Activated T-cell treated with anti-CD3 and anti-CD28 coated beads for 24 hours (primary cell): ENCODE data around the gene BBS9.

Source experiments
- DNase-seq: peaks from one replicate; pipeline ENCODE4 v3.0.0-alpha.2; 2020; ENCODE audit warnings: low read depth

BBS9 gene

DNA sequence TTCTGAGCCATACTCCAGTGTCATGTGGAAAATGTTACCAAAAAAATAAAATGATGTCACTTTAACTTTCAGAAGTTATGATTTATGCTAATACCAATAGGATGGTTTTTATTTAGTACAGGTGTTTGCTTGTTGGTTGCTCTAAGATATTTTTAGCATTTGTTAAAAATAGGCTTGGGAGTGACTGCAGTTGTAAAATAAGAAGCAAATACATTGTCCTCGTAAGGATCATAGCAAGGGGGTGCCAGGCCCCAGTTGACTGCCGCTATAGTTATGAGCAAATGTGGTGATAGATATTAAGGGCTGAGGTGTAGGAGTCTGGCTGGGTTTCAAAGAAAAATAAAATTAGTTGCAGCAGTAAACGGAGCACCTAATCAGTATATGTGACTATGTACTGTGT, 421.6 kb downstream of the BBS9 start:
- DNase-seq, result no peak

- DNase-seq, result no peak
These were observed 424.7 kb downstream of the BBS9 start for GRCh38 chr7:33554046-33554445.

DNA sequence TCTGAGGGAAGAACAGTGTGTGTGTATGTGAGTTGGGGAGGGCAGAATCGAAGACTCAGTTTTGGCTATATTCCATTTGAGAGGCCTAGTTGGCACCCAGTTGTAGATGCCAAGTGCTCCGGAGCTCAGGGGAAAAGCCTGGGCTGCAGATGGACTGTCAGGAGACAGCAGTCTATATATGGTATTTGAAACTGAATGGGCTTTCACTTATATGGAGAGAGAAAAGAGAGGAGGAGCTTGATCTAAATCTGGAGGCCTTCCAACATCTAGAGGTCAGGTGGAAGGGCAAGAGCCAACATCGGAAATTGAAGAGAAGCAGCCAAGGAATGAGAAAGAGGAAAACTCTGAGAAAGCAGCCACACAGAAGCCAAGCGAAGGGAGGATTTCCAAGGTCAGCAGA, 425.2 kb downstream of the BBS9 start:
- no peak for DNase-seq

DNA sequence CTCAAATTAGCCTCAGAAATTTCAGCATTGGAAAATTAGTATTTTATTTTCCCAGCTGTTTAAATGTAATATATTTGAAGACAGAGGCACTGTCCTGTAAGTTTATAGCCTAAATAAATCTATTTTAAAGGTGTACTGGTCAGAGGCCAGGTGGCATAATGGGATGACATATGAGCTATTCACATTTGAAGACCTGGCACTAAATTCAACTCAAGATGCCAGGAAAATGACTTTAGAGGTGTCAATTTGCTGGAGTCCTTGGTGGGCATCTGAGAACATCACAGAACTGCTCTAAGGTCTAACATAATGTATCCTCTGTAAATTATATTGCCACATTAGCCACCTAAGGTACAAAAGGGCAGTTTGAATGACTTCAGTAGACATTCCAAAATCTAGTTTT, 427.1 kb downstream of the BBS9 start:
- no peak for DNase-seq

DNA sequence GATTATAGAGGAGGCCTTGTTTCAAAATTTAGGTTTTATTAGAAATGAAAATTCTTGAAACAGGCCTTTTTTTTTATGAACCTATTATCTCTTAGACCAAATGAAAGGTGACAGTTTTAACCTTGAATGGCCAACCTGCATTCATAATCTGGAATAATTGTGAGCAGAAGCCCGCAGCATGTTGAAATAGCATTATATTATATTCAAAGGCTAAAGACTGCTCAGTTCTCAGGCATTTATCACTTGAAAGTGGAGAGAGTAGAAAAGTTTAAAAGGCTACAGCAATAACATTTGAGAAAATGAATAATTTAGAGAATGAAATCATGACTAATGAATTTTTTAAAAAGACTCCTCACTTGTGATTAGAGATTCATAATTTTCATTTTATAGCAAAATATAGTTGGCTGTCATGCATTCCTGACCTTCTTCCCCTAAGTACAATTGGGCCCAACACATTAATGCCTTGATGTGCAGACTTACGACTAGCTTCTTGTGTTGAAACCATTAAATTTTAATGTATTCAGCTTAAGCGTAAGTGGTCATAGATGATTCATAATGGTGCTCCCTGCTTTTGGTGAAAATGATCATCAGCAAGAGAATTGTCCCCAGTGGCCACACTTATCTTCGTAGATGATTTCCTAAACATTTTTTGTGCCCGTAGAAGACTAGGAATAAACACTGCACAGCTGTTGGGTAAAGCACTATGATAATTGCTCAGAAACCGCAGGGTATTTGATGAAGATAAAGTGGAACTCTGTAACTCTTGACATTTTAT, 429.4 kb downstream of the BBS9 start:
- DNase-seq, result no peak

GRCh38 chr7:33559324-33559710, 430.0 kb downstream of the BBS9 start:
- no peak for DNase-seq

- no peak for DNase-seq
These were observed 433.6 kb downstream of the BBS9 start for GRCh38 chr7:33562996-33563395.

- no peak for DNase-seq
These were observed 434.3 kb downstream of the BBS9 start for GRCh38 chr7:33563651-33564050.

- no peak for DNase-seq
These were observed 448.8 kb downstream of the BBS9 start for GRCh38 chr7:33578166-33578565.

GRCh38 chr7:33578881-33579672, 449.7 kb downstream of the BBS9 start:
- no peak for DNase-seq

GRCh38 chr7:33579673-33579960, 450.3 kb downstream of the BBS9 start:
- no peak for DNase-seq

DNA sequence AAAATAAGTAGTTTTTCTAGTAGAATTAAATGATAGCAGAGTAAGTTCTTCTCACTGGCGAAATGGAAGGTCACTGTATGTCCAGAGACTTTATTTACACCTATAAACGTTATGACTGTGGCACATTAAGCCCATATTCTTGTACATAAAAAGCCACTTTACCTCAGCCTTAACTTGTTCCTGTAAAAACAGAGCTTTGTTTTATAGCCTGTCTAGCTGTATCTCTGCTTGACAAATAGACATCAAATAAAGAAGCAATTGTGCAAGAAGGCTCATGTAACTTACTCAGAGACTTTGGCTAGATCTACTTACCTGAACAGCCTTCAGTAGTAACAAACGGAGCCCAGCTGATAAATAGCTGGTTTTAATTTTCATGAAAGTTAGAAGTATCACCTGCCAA, 451.9 kb downstream of the BBS9 start:
- no peak for DNase-seq

GRCh38 chr7:33582104-33582503, 452.7 kb downstream of the BBS9 start:
- no peak for DNase-seq

- no peak for DNase-seq
These were observed 453.2 kb downstream of the BBS9 start for GRCh38 chr7:33582533-33582932.

GRCh38 chr7:33589911-33590310, 460.5 kb downstream of the BBS9 start:
- no peak for DNase-seq

GRCh38 chr7:33590916-33591315, 461.6 kb downstream of the BBS9 start:
- DNase-seq, result no peak

DNA sequence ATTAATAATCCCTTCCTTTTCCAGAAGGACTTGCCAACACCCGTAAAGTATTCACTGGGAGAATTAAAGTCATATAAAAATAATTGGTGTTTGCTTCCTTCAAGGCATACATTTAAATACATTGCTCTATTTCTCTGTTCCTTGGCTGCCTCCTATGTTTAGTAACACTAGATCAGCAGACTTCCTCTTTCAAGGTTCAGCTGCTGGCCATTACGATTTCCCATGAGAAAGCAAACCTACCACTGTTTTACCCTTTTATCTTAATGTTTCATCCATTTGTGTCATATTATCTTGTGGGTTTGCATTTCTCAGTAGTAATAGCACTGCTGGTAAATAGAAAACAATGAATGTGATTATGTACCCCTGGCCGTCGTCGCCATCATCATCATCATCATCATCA, 462.1 kb downstream of the BBS9 start:
- no peak for DNase-seq

DNA sequence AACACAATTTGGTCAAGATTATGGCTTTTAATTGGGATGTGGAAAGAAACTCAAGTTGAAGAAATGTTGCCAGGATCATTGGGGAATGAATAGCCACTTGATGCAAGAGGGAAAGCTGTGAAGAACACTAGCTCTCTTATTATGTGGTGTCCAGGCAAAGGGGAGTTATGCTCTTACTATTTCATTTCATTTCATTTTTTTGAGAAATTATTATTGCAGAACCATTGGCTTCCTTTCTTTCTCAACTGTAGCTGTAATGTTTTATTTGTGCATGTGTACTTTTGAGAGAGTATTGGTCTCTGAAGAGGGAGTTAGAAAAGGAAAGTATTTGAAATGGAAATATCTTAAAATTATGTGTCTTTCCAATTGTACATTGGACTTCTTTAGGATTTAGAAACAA, 463.4 kb downstream of the BBS9 start:
- no peak for DNase-seq

GRCh38 chr7:33593611-33594010, 464.2 kb downstream of the BBS9 start:
- DNase-seq, result no peak

- no peak for DNase-seq
These were observed 467.3 kb downstream of the BBS9 start for GRCh38 chr7:33596686-33597085.

DNA sequence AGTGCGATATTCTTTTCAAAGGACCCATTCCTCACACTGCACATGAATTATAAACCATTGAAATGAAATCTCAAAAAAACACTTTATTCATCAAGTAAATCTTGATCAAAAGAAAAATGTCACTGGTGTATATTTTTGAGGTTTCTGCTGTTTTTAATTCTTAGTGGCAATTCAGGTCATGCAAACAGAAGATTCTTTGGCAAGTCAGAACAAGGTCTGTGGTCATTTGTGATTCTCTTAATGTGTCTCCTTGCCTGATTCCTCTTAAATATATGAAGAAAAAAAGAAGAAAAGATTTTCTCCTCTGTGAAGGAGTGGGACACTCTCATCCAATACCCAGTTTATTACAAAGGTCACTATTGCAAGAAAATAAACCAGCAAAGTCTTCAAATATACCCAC, 467.8 kb downstream of the BBS9 start:
- no peak for DNase-seq

- DNase-seq, result no peak
These were observed 471.7 kb downstream of the BBS9 start for GRCh38 chr7:33601101-33601500.

- no peak for DNase-seq
These were observed 472.5 kb downstream of the BBS9 start for GRCh38 chr7:33601884-33602283.

DNA sequence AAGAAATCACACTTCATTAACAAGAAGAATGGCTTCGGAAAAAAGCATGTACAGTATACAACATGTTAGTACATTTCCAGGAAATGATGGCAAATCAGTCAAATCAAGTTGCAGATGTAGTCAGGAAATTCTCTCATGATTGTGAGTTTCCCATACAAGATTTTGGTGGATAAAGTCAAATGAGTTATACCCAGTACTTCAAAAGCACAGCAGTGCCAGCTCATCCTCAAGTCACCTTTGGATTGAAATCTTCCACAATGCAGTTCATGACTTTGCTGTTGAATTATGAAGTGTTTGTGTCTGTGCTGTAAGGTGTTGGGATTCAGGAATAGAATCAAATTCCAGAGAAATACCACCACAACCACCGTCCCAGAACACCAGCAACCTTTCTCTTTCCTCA, 474.7 kb downstream of the BBS9 start:
- DNase-seq, result no peak
